HEK293 (cell line): ENCODE results near the gene AFF1.
"Not testable (repeated sequence)": the region's sequence is repeated elsewhere in the genome, so short reads cannot be mapped to it uniquely, and the experiment has no call there.

ENCODE experiments used
- ZNF274 ChIP-seq, 2 experiments: fragments of 200-500 bp in 1 of 2; fragments of 450-650 bp in 1 of 2; sonication (Bioruptor generic) in 1 of 2; formaldehyde crosslinking in 1 of 2; IDR thresholded peaks; 2 replicates each; pipeline versions ENCODE4 v1.5.1 to v1.6.1; 2014 to 2016; ENCODE audit warnings: borderline replicate concordance in 1 of 2, inconsistent platforms in 1 of 2, low read length in 1 of 2, missing biosample characterization in 1 of 2, missing genetic modification characterization in 1 of 2
- ZNF292 ChIP-seq: fragments of 450-650 bp; formaldehyde crosslinking; IDR thresholded peaks from 2 replicates; pipeline ENCODE4 v1.5.1; 2016; ENCODE audit warnings: low read depth, missing biosample characterization, missing genetic modification characterization, borderline replicate concordance
- TF ChIP-seq, protein P1 (sequence below): fragments of 450-650 bp; formaldehyde crosslinking; IDR thresholded peaks from 2 replicates; pipeline ENCODE4 v1.5.1; 2016; ENCODE audit warnings: missing biosample characterization, missing genetic modification characterization

DNA sequence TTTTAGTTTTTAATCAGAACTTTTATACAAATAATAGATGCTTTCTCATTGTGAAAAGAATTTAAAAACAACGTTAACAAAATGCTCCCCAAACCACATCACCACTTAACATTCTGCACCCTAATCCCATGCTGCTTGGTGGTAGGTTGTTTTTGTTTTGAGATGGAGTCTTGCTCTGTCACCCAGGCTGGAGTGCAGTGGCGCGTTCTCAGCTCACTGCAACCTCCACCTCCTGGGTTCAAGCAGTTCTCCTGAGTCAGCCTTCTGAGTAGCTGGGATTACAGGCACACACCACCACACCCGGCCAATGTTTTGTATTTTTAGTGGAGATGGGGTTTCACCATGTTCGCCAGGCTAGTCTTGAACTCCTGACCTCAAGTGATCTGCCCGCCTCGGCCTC lies 102.4 kb downstream of the AFF1 start:
- not testable (repeated sequence) for TF ChIP-seq ZNF292 (tag by site-specific recombination); ZNF274 (IDR thresholded peaks at IDR 0.05; ENCODE audit: low read length); ZNF274 (tag by site-specific recombination; IDR thresholded peaks at IDR 0.05; ENCODE audit: borderline replicate concordance)
- TF ChIP-seq, protein P1, sequence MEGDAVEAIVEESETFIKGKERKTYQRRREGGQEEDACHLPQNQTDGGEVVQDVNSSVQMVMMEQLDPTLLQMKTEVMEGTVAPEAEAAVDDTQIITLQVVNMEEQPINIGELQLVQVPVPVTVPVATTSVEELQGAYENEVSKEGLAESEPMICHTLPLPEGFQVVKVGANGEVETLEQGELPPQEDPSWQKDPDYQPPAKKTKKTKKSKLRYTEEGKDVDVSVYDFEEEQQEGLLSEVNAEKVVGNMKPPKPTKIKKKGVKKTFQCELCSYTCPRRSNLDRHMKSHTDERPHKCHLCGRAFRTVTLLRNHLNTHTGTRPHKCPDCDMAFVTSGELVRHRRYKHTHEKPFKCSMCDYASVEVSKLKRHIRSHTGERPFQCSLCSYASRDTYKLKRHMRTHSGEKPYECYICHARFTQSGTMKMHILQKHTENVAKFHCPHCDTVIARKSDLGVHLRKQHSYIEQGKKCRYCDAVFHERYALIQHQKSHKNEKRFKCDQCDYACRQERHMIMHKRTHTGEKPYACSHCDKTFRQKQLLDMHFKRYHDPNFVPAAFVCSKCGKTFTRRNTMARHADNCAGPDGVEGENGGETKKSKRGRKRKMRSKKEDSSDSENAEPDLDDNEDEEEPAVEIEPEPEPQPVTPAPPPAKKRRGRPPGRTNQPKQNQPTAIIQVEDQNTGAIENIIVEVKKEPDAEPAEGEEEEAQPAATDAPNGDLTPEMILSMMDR (tag by site-specific recombination): not testable (repeated sequence)
